GM12891 (cell line): ENCODE data around the gene PTPRN2.

Experiments used
- DNase-seq: peaks from one replicate; pipeline ENCODE4 v3.0.0; 2011; ENCODE audit warnings: low spot score; ENCODE audit not compliant: insufficient read length
- FAIRE-seq: peaks from 2 replicates; lab custom pipeline; 2011; peaks lifted over from hg19 to GRCh38; lab: Jason Lieb, UNC
- PAX5 ChIP-seq: IDR thresholded peaks from 2 replicates; pipeline ENCODE4 v1.6.1; 2011; ENCODE audit warnings: low read length, moderate library complexity, mild to moderate bottlenecking; ENCODE audit not compliant: insufficient read depth, severe bottlenecking
- POLR2A ChIP-seq: IDR thresholded peaks from 2 replicates; pipeline ENCODE4 v1.6.1; 2011; ENCODE audit warnings: low read depth, low read length, control low read depth
- POLR2AphosphoS5 ChIP-seq: IDR thresholded peaks from 2 replicates; pipeline ENCODE4 v1.6.1; 2011; ENCODE audit warnings: low read depth, low read length, control low read depth
- POU2F2 ChIP-seq: IDR thresholded peaks from 2 replicates; pipeline ENCODE4 v1.6.1; 2011; ENCODE audit warnings: low read depth, mild to moderate bottlenecking, control low read depth, low read length, moderate library complexity
- SPI1 ChIP-seq: IDR thresholded peaks from 2 replicates; pipeline ENCODE4 v1.6.1; 2011; ENCODE audit warnings: low read depth, low read length, control low read depth
- TAF1 ChIP-seq: IDR thresholded peaks from 2 replicates; pipeline ENCODE4 v1.6.1; 2011; ENCODE audit warnings: low read depth, low read length, control low read depth

PTPRN2 gene

DNA sequence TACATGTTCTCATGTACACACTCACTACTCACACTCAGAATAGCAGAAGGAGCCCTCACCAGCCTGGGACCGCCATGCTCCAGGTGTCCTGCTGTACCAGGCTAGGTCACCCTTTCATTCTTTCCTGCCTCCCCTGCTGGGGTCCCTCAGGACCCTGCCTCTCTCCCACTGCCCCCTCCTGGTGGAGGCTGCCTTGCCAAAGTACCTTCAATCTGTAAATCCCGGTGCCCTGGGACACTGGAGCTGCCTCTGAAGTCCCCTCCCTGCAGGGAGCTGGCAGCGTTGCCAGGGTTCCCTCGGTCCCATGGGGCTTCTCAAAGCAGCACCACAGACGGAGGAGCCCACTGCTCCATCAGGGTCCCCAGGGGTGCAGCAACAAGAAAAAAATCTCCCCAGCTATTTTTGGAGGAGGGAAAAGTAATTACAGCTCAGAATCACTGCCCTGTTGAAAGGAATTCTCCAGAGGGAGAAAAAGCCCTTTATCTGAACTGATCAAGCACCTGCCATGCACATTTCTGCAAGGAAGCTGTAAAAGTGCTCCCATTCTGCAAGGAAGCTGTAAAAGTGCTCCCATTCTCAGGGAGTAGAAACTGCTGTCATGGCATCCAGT lies 259.9 kb downstream of the PTPRN2 start:
- DNase-seq (no peak), FAIRE-seq (no peak)
- TF ChIP-seq POLR2A (no peak), SPI1 (no peak), PAX5 (no peak), TAF1 (no peak), POLR2AphosphoS5 (no peak), POU2F2 (no peak)

DNA sequence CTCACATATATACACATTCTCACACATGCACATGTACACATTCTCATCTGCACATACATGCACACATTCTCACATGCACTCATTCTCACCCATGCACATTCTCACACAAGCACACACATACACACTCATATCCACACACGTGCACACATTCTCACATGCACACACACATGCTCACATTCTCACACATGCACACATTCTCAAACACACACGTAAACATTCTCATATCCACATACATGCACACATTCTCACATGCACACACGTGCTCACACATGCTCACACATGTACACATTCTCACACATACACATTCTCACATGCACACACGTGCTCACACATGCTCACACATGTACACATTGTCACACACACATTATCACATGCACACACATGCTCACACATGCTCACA lies 260.6 kb downstream of the PTPRN2 start:
- TF ChIP-seq POLR2A (no peak), TAF1 (no peak), POLR2AphosphoS5 (no peak), SPI1 (no peak), PAX5 (no peak), POU2F2 (no peak)
- DNase-seq (no peak), FAIRE-seq (no peak)

DNA sequence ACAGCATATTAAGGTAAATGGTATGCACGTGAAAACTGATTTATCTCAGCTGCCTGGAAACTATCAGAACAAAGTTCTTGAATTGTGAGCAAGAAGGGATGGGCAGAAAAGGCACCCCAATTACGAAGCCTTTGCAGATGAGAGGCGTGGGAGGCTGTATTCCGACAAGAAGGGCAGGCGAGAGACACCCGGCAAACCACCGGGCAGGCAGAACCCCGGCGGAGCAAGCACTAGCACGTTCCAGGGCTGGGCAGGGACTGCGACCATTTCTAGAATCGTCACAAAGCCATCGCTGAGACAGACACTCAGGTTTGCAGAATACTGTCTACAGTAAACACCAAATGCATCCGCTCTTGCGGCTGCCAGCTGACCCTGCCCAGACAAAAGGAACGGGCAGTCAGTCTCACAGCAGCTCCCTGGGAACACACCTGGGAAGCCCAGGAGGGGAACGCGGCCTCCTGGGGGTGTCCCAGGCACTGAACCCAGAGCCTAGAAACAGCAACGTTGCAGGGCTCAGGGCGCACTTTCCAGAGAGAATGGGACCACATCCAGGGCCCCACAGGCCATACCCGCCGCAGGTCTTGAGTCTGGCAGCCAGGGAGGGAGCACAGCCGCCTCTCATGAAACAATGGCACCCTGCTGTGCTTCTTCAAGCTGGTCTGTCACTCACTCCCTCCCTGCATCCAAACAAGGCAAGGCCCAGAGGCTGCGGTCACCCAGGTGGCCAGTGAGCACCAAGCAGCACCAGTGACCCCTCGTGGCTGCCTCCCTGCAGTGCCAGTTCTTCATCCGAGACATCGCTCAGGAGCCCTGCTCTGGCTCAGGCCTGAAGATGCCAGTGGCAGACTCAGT lies 261.9 kb downstream of the PTPRN2 start:
- DNase-seq, result no peak
- TF ChIP-seq POLR2AphosphoS5 (no peak), TAF1 (no peak), POU2F2 (no peak), POLR2A (no peak), PAX5 (no peak), SPI1 (no peak)
- no peak for FAIRE-seq

DNA sequence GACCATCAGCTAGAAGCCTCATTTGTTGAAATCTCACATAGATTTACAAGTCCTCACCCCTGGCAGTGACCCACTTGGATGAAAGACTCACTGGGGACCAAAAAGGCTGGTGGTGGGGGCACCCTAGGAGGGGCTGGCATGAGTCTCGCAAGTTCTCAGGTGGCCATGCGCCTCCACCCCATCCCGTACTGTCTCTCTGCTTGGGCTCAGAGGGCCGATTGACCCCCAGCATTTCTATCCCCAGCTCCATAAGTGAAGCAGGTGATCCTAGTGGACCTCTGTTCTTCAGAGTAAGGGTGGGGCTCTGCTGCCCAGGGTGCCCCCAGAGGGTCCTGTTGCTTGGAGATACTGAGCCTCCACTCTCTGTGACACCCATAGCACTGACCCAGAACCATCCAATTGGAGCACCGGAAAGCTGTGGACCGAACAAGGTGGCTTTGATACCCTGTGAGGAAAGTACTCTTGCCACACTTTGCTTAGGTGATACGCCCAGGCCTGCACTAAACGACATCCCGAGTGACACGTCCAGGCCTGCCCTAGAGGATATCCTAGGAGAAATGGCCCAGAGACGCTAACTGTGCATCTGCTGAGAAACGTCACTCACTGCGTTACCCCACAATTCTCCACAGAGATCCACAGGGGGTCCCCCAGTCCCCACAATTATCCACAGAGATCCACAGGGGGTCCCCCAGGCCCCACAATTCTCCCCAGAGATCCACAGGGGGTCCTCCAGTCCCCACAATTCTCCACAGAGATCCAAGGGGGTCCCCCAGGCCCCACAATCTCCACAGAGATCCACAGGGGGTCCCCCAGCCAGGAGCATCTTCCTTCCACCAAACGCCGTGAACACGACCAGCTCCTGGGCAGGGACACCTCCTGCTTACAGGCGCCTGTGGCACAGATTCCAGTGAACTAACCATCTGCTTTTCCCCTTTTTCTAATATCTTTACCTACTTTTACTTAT lies 262.9 kb downstream of the PTPRN2 start:
- TF ChIP-seq PAX5 (no peak), POLR2A (no peak), POU2F2 (no peak), POLR2AphosphoS5 (no peak), SPI1 (no peak), TAF1 (no peak)
- FAIRE-seq, result no peak
- DNase-seq, result no peak

DNA sequence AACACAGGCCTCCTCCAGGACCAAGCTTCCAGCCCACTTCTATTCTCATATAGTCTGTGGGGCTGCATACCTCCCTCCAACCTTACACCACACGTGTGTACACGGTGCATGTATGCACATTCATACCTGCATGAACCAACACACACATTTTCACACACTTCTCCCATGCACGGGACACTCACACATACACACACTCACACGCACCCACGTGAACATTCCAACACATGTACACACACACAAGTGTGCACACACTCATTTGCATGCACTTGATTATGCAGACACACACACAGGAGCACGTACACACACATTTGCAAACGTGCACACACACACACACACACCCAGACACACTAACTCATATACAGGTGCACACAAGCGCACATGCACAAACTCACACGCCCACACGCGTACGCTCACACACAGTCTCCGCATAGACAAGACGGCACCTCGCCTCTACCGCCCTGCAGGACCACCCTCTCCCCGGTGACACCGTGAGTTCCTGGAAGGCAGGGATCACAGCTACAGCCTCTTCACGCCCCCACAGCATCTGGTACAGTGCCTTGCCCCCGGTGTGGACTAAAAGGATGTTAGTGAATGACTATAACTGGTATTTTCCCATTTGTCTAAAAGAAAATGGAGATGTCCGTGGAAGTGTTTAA lies 263.8 kb downstream of the PTPRN2 start:
- FAIRE-seq, result no peak
- no peak for DNase-seq
- no peak for TF ChIP-seq POLR2A
- TF ChIP-seq PAX5, result no peak
- TF ChIP-seq SPI1, result no peak
- no peak for TF ChIP-seq TAF1
- no peak for TF ChIP-seq POLR2AphosphoS5
- TF ChIP-seq POU2F2, result no peak

DNA sequence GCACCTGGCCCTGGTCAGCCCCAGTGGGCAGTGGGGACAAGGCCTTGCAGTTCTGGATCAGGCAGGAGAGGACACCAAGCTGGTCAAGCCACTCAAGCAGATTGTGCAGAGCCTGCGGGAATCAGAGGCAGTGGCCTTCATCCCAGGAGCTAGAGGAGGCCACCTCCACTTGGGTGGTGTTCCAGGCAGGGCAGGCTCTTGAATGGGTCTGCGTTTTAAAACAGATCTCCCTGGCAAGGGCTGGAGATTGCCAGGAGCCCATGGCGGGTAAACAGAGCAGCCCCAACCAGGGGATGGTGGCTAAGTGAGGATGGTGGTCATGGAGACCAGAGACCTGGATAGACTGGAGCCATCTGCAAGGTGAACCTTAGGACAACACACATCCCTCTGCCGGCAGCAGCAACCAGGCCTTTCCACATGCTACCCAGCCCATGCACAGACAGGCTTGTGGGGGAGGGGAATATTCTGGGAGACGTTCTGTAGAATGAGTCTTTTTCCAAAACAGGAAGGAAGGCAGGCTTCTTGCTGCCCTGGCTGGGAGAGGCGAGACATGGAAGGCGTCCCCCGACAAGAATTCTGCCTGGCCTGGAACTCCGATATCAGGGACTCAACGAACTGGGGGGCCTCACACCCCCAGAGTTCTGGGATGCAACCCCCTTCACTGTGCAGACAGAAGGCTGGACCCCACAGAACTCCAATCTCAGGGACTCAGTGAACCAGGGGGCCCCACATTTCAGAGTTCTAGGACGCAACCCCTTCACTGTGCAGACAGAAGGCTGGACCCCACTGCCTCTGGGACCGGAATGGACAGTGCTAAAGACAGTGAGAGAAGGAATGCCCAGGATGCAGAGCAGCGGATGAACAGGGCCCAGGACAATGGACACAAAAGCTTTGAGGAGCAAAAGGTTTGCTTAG lies 264.8 kb downstream of the PTPRN2 start:
- FAIRE-seq, result no peak
- TF ChIP-seq PAX5, result no peak
- no peak for TF ChIP-seq SPI1
- no peak for TF ChIP-seq POLR2A
- no peak for TF ChIP-seq POLR2AphosphoS5
- no peak for TF ChIP-seq TAF1
- TF ChIP-seq POU2F2, result no peak
- DNase-seq, result no peak

DNA sequence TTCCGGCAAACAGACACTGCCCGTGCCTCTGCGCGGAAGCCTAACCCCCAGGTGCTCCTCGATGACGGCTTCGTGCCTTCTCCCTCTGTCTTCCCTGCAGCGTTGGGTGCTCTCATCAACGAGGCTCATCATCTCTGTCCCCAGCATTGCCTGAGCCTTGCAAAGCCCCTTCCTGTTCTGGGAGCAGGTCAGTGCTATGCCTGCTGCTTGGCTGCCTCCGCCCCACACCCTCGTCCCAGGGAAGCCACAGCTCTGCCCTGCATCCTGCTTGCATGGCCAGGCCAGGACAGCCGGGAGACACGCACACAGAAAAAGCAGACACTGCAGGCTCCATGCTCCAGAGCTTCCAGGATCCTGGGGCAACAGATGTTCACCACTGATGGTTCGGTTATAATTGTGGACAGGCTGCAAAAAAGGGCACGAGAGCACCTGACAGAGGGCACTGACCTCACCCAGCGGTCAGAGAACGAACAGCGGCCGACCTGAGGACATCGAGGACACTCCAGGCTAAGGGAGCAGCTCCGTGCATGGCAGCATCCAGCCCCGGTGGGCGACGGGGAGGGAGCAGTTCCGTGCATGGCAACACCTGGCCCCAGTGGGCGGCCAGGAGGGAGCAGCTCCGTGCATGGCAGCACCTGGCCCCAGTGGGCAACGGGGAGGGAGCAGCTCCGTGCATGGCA lies 265.5 kb downstream of the PTPRN2 start:
- FAIRE-seq (no peak), DNase-seq (no peak)
- TF ChIP-seq PAX5 (no peak), POLR2A (no peak), SPI1 (no peak), TAF1 (no peak), POLR2AphosphoS5 (no peak), POU2F2 (no peak)
